CD14-positive monocyte (primary cell): ENCODE results near the gene CLK2. TPM values are rescaled to one million over a fixed set of nuclear protein-coding genes. Genes with fewer than 3 reads are reported as not detected.
A peak's percentile ranks its signal among the peaks of the same experiment; 100 is the strongest.

Source experiments
- DNase-seq, 3 donors: peaks; one replicate each; pipeline ENCODE4 v3.0.0-alpha.2; 2011 to 2022
- H2AFZ ChIP-seq: 2 replicates; pipeline ENCODE4 v1.6.0; 2012; ENCODE audit warnings: mild to moderate bottlenecking, low read depth, low read length, inconsistent platforms; ENCODE audit not compliant: insufficient read depth, poor library complexity, severe bottlenecking
- H3K27ac ChIP-seq, 2 donors: 1 replicate in 1 of 2; 2 replicates in 1 of 2; pipeline ENCODE4 v1.5.1; 2012 to 2013; ENCODE audit warnings: low read length in 2 of 2, control low read depth in 1 of 2, inconsistent platforms in 1 of 2, low read depth in 1 of 2, mild to moderate bottlenecking in 1 of 2
- H3K27me3 ChIP-seq, 2 donors: one replicate each; pipeline versions ENCODE4 v1.6.0 to v1.6.1; 2011 to 2013; ENCODE audit warnings: low read length in 2 of 2; ENCODE audit not compliant: control insufficient read depth in 2 of 2, insufficient read depth in 2 of 2
- H3K36me3 ChIP-seq, 2 donors: replicated peaks in 1 of 2; 1 replicate in 1 of 2; 2 replicates in 1 of 2; pipeline versions ENCODE4 v1.5.1 to v1.6.1; 2012 to 2013; ENCODE audit warnings: low read length in 2 of 2, control low read depth in 1 of 2, inconsistent platforms in 1 of 2, mild to moderate bottlenecking in 1 of 2; ENCODE audit not compliant: insufficient read depth in 2 of 2, control insufficient read depth in 1 of 2
- H3K4me1 ChIP-seq, 2 donors: 1 replicate in 1 of 2; 2 replicates in 1 of 2; pipeline versions ENCODE4 v1.5.1 to v1.6.1; 2012 to 2013; ENCODE audit warnings: low read length in 2 of 2, control low read depth in 1 of 2, inconsistent platforms in 1 of 2, mild to moderate bottlenecking in 1 of 2, moderate library complexity in 1 of 2; ENCODE audit not compliant: insufficient read depth in 2 of 2, control insufficient read depth in 1 of 2
- H3K4me2 ChIP-seq: replicated peaks from 2 replicates; pipeline ENCODE3; 2012; ENCODE audit warnings: low read length, moderate library complexity, mild to moderate bottlenecking; ENCODE audit not compliant: poor library complexity, severe bottlenecking; ENCODE audit errors: extremely low read depth
- H3K4me3 ChIP-seq, 3 experiments: fragments of 200-600 bp in 1 of 3; sonication (generic) in 1 of 3; replicated peaks in 1 of 3; 1 replicate in 2 of 3; 2 replicates in 1 of 3; pipeline ENCODE4 v1.5.1; 2011 to 2013; ENCODE audit warnings: low read length in 3 of 3, mild to moderate bottlenecking in 3 of 3, control low read depth in 2 of 3, low read depth in 2 of 3, inconsistent platforms in 1 of 3, moderate library complexity in 1 of 3
- H3K79me2 ChIP-seq: 2 replicates; pipeline ENCODE4 v1.6.0; 2012; ENCODE audit warnings: mild to moderate bottlenecking, control low read depth, inconsistent platforms, low read length, moderate library complexity; ENCODE audit not compliant: insufficient read depth
- H3K9ac ChIP-seq: 2 replicates; pipeline ENCODE4 v1.6.0; 2017; ENCODE audit warnings: low read length, mild to moderate bottlenecking; ENCODE audit not compliant: insufficient read depth, poor library complexity, severe bottlenecking
- H3K9me3 ChIP-seq, 2 donors: replicated peaks in 1 of 2; 1 replicate in 1 of 2; 2 replicates in 1 of 2; pipeline versions ENCODE4 v1.5.1 to v1.6.1; 2012 to 2013; ENCODE audit warnings: low read length in 2 of 2, control low read depth in 1 of 2; ENCODE audit not compliant: control insufficient read depth in 1 of 2, insufficient read depth in 1 of 2
- H4K20me1 ChIP-seq: 2 replicates; pipeline ENCODE4 v1.6.0; 2012; ENCODE audit warnings: mild to moderate bottlenecking, low read length, control low read depth, moderate library complexity; ENCODE audit not compliant: insufficient read depth
- H3K27ac Mint-ChIP-seq, 7 donors: one replicate each; pipeline ENCODE4 v1.8.0; 2020; ENCODE audit warnings: mild to moderate bottlenecking in 7 of 7, mixed read lengths in 7 of 7, moderate library complexity in 6 of 7, inconsistent platforms in 2 of 7
- H3K27me3 Mint-ChIP-seq, 3 donors: one replicate each; pipeline ENCODE4 v1.8.0; 2021 to 2022; ENCODE audit warnings: low read depth in 3 of 3, mild to moderate bottlenecking in 3 of 3, mixed read lengths in 3 of 3, moderate library complexity in 3 of 3, inconsistent platforms in 1 of 3
- H3K36me3 Mint-ChIP-seq, 2 donors: one replicate each; pipeline ENCODE4 v1.8.0; 2020; ENCODE audit warnings: mixed read lengths in 2 of 2, inconsistent platforms in 1 of 2, mild to moderate bottlenecking in 1 of 2
- H3K4me1 Mint-ChIP-seq: one replicate; pipeline ENCODE4 v1.8.0; 2020; ENCODE audit warnings: mild to moderate bottlenecking, mixed read lengths
- H3K4me3 Mint-ChIP-seq, 2 donors: one replicate each; pipeline ENCODE4 v1.8.0; 2020; ENCODE audit warnings: mild to moderate bottlenecking in 2 of 2, mixed read lengths in 2 of 2, moderate library complexity in 1 of 2
- H3K9me3 Mint-ChIP-seq, 7 donors: one replicate each; pipeline ENCODE4 v1.8.0; 2020 to 2022; ENCODE audit warnings: mixed read lengths in 7 of 7, mild to moderate bottlenecking in 6 of 7, moderate library complexity in 6 of 7, inconsistent platforms in 2 of 7
- WGBS: methylation state at CpG from one replicate; pipeline ENCODE4 v1.1.5; 2013; ENCODE audit warnings: missing lambda C conversion rate; ENCODE audit not compliant: insufficient coverage; 5-methylcytosine and 5-hydroxymethylcytosine counted together
- intact Hi-C, 2 donors: fragments of 100-400 bp; cut with micrococcal nuclease; formaldehyde crosslinking; loops; one replicate each; pipeline versions ENCODE4 v1.15.0 to v1.15.1; 2023
- polyA plus RNA-seq, 3 donors: library from polyadenylated mRNA; depleted of rRNA in 1 of 3; unstranded in 2 of 3; stranded (reverse) in 1 of 3; fragments of 300-500 nt in 2 of 3; fragments of >200 nt in 1 of 3; fragmentation: Illumina TruSeq in 2 of 3; gene quantifications; 1 replicate in 2 of 3; 2 replicates in 1 of 3; pipeline ENCODE4 v1.2.3, GENCODE V29; 2012 to 2021
- TF ChIP-seq, protein P1 (sequence below): fragments of 200-600 bp; IDR thresholded peaks from one replicate; pipeline ENCODE4 v1.8.0; 2022; ENCODE audit warnings: antibody characterized with exemption, mild to moderate bottlenecking

CLK2 gene
- polyA plus RNA-seq, 3 donors: 7.3 to 143 (median 9.6) TPM

DNA sequence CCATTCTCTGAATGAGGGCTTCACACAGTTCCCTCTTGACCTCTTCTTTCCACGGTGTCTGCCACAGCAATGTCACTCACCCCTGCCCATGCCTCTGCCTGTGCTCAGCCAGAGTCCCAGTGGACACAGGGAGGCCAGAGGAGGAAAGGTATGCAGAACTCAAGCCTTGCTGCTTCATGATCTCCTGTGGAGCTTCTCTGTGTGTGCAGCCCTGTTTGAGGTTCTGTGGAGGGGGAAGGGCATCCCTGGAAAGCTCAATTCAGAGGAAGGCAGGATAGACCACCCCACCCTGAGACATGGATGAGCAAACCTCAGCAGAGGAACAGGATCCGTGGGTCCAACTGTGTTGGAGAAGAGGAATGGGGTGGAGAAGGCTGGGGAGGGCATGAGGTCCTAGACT lies 6.0 kb upstream of the CLK2 start:
- Histone ChIP-seq H3K27me3 (peaks cover 0 to 20% of the 10 kb centered on the region in 2 donors), H3K4me1 (peaks cover 16 to 20% of the 10 kb centered on the region in 2 donors), H3K9ac (no peak overlapping the region), H3K9me3 (no peaks in the 10 kb centered on the region), H3K4me3 (no peak overlapping the region), H3K79me2 (no peaks in the 10 kb centered on the region), H3K27ac (no peak overlapping the region), H3K36me3 (no peaks in the 10 kb centered on the region), H4K20me1 (no peaks in the 10 kb centered on the region), H2AFZ (no peak overlapping the region), H3K4me2 (no peak overlapping the region)
- Mint-ChIP-seq H3K36me3 (no peaks in the 10 kb centered on the region), H3K27me3 (peaks cover 12 to 19% (median 14%) of the 10 kb centered on the region in 3 donors), H3K4me3 (peak overlapping the region in 1 of 2 donors; percentile 32), H3K27ac (no peak overlapping the region), H3K9me3 (no peaks in the 10 kb centered on the region), H3K4me1 (peaks cover 25% of the 10 kb centered on the region)
- WGBS: 86% methylated on average over 1 of the region's 2 CpGs
- TF ChIP-seq, protein P1, sequence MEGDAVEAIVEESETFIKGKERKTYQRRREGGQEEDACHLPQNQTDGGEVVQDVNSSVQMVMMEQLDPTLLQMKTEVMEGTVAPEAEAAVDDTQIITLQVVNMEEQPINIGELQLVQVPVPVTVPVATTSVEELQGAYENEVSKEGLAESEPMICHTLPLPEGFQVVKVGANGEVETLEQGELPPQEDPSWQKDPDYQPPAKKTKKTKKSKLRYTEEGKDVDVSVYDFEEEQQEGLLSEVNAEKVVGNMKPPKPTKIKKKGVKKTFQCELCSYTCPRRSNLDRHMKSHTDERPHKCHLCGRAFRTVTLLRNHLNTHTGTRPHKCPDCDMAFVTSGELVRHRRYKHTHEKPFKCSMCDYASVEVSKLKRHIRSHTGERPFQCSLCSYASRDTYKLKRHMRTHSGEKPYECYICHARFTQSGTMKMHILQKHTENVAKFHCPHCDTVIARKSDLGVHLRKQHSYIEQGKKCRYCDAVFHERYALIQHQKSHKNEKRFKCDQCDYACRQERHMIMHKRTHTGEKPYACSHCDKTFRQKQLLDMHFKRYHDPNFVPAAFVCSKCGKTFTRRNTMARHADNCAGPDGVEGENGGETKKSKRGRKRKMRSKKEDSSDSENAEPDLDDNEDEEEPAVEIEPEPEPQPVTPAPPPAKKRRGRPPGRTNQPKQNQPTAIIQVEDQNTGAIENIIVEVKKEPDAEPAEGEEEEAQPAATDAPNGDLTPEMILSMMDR: no peak
- intact Hi-C loops: loop anchor here (2.0 to 5.0 kb wide), 2 partner anchors 43 to 44 kb away; partner anchors contain the start of gene RUSC1 (in 1 of the 2)
- no peak for DNase-seq

DNA sequence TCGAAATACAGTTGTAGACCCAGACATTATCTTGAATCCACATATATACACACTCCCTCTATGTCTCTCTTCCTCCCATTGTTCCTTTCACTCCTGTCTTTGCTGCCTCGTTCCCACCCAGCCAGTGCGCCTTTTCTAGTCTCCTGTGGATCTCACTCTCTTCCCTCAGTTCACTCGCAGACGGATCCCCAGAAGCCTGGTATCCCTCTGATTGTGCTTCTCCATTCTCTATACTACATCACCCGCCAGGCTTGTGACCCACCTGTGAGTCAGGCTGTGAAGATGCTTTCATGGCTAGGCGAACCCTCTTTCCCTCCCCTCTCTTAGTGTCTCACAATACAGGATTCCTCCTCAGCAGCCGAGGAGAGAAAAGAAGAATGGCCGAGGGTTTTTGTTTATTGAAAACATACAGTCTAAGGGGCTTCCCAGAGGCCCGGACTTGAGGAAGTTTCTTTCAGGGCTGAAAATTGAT lies 5.4 kb upstream of the CLK2 start:
- H3K4me3 Mint-ChIP-seq: peak overlapping the region; percentile 57 to 87
- no peak overlapping the region for H2AFZ ChIP-seq
- H3K27ac Mint-ChIP-seq: peak overlapping the region in 1 of 7 donors; percentile 43
- H3K9me3 Mint-ChIP-seq: no peaks in the 10 kb centered on the region
- TF ChIP-seq, protein P1: peak; percentile 5
- H3K27me3 ChIP-seq: peaks cover 0 to 20% of the 10 kb centered on the region in 2 donors
- H3K27me3 Mint-ChIP-seq: peaks cover 12 to 19% (median 14%) of the 10 kb centered on the region in 3 donors
- intact Hi-C loops: loop anchor here (2.0 to 5.0 kb wide), 2 partner anchors 44 kb away; partner anchors contain the start of gene RUSC1 (in 1 of the 2)
- no peak overlapping the region for H3K27ac ChIP-seq
- H3K4me3 ChIP-seq: no peak overlapping the region
- no peak overlapping the region for H3K4me2 ChIP-seq
- no peaks in the 10 kb centered on the region for H3K9me3 ChIP-seq
- no peaks in the 10 kb centered on the region for H4K20me1 ChIP-seq
- no peak overlapping the region for H3K9ac ChIP-seq
- peaks cover 28% of the 10 kb centered on the region for H3K4me1 Mint-ChIP-seq
- no peaks in the 10 kb centered on the region for H3K79me2 ChIP-seq
- H3K36me3 Mint-ChIP-seq: no peaks in the 10 kb centered on the region
- peaks cover 19 to 24% of the 10 kb centered on the region in 2 donors for H3K4me1 ChIP-seq
- DNase-seq: no peak
- no peaks in the 10 kb centered on the region for H3K36me3 ChIP-seq
- 77% methylated on average over 6 of the region's 10 CpGs for WGBS
